ENCODE measurements around the gene UGT1A7.

UGT1A7 gene

GRCh38 chr2:233692648-233693047, 10.9 kb downstream of the UGT1A7 start, which contains the start of gene UGT1A6:
Gene UGT1A6 (plus strand): TSS chr2:233692890. CDS start chr2:233693005, 115 bp downstream.
- H3K36me3 ChIP-seq (replicated peaks; ENCODE audit: low read depth, low read length) = no peaks in the 10 kb centered on the region
- TF ChIP-seq CTCF (IDR thresholded peaks at IDR 0.05; ENCODE audit: low read depth, low read length) = no peak
- TF ChIP-seq EZH2phosphoT487 (IDR thresholded peaks at IDR 0.05; ENCODE audit: low read depth) = no peak
- no peaks in the 10 kb centered on the region for H3K4me1 ChIP-seq (ENCODE audit: low read length)
- no peak within 1 kb of the TSS for H3K4me3 ChIP-seq (ENCODE audit: low read length)
- H3K9ac ChIP-seq (ENCODE audit: low read length) = no peak within 1 kb of the TSS
- H3K27me3 ChIP-seq (ENCODE audit: low read depth, low read length) = no peaks in the 10 kb centered on the region
- H2AFZ ChIP-seq (ENCODE audit: low read depth, low read length) = no peak within 1 kb of the TSS
- no peaks in the 10 kb centered on the region for H3K9me3 ChIP-seq (ENCODE audit: insufficient read depth, low read length)
- no peak within 1 kb of the TSS for H3K4me2 ChIP-seq (ENCODE audit: low read length)
- no peaks in the 10 kb centered on the region for H3K79me2 ChIP-seq (ENCODE audit: low read length)
- no peak within 1 kb of the TSS for H3K27ac ChIP-seq (ENCODE audit: low read length)
- no peaks in the 10 kb centered on the region for H4K20me1 ChIP-seq (ENCODE audit: insufficient read depth, low read length)

DNA sequence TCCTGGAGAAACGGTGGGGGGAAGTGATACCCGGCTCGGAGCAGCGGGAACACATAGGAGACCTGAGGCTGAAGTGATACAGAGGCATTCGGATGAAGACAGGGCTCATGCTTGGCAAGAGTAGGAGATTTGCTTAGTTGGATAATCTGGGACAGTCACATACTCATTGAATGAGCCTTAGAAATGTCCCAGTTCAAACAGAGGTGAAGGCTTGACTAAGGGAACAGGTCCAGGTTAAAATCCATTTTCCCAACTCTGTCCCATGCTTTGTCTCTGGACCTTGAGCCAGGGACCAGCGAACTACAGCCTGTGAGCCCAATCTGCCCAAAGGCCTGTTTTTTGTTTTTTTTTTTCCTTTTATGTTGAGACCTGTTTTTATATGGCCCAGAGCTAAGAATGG, 12.3 kb downstream of the UGT1A7 start:
- Histone ChIP-seq H3K36me3 (replicated peaks; ENCODE audit: low read depth, low read length) (no peaks in the 10 kb centered on the region), H3K9me3 (ENCODE audit: insufficient read depth, low read length) (no peaks in the 10 kb centered on the region), H3K79me2 (ENCODE audit: low read length) (no peaks in the 10 kb centered on the region), H3K4me3 (ENCODE audit: low read length) (no peak overlapping the region), H4K20me1 (ENCODE audit: insufficient read depth, low read length) (no peaks in the 10 kb centered on the region), H3K4me1 (ENCODE audit: low read length) (no peaks in the 10 kb centered on the region), H3K4me2 (ENCODE audit: low read length) (no peak overlapping the region), H3K27ac (ENCODE audit: low read length) (no peak overlapping the region), H3K27me3 (ENCODE audit: low read depth, low read length) (no peaks in the 10 kb centered on the region), H2AFZ (ENCODE audit: low read depth, low read length) (no peak overlapping the region), H3K9ac (ENCODE audit: low read length) (no peak overlapping the region)
- no peak for TF ChIP-seq CTCF (IDR thresholded peaks at IDR 0.05; ENCODE audit: low read depth, low read length)
- no peak for TF ChIP-seq EZH2phosphoT487 (IDR thresholded peaks at IDR 0.05; ENCODE audit: low read depth)

- Histone ChIP-seq H3K4me3 (ENCODE audit: low read length) (no peak overlapping the region), H3K36me3 (replicated peaks; ENCODE audit: low read depth, low read length) (no peaks in the 10 kb centered on the region), H3K9me3 (ENCODE audit: insufficient read depth, low read length) (no peaks in the 10 kb centered on the region), H3K79me2 (ENCODE audit: low read length) (no peaks in the 10 kb centered on the region), H3K4me1 (ENCODE audit: low read length) (no peaks in the 10 kb centered on the region), H3K4me2 (ENCODE audit: low read length) (no peak overlapping the region), H2AFZ (ENCODE audit: low read depth, low read length) (no peak overlapping the region), H4K20me1 (ENCODE audit: insufficient read depth, low read length) (no peaks in the 10 kb centered on the region), H3K27ac (ENCODE audit: low read length) (no peak overlapping the region), H3K9ac (ENCODE audit: low read length) (no peak overlapping the region), H3K27me3 (ENCODE audit: low read depth, low read length) (no peaks in the 10 kb centered on the region)
- TF ChIP-seq CTCF (IDR thresholded peaks at IDR 0.05; ENCODE audit: low read depth, low read length) (no peak), EZH2phosphoT487 (IDR thresholded peaks at IDR 0.05; ENCODE audit: low read depth) (no peak)
Observed at GRCh38 chr2:233698740-233699139, 17.0 kb downstream of the UGT1A7 start.

DNA sequence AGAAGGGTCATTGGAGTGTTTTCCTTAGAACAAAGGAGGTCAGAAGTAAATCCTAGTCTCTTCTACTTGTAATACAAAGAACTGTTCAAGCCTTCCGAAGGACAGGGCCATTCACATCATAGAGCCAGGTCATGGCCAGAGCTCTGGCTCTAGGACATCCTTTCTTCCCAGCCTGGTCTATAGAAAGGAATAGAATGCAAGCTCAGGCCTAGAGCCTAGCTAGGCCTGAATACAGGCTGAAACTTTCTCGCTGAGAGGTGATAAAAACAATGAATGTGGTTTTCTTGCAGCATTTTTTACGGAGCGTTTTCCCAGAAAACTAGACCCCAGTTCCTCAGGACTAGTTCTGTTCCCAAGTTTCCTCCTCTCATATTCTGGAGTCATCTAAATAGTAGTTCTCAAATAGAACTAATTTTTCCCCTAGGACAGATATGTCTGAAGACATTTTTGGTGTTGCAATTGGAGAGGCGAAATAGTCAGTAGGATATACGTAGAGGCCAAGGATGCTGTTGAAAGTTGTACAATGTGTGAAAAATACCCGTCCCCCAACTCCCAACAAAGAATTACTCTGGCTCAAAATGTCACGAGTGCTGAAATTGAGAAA, 17.8 kb downstream of the UGT1A7 start:
- no peak for TF ChIP-seq CTCF (IDR thresholded peaks at IDR 0.05; ENCODE audit: low read depth, low read length)
- TF ChIP-seq EZH2phosphoT487 (IDR thresholded peaks at IDR 0.05; ENCODE audit: low read depth) = no peak
- H3K4me2 ChIP-seq (ENCODE audit: low read length) = no peak overlapping the region
- H3K9ac ChIP-seq (ENCODE audit: low read length) = no peak overlapping the region
- H3K9me3 ChIP-seq (ENCODE audit: insufficient read depth, low read length) = no peaks in the 10 kb centered on the region
- no peaks in the 10 kb centered on the region for H4K20me1 ChIP-seq (ENCODE audit: insufficient read depth, low read length)
- H2AFZ ChIP-seq (ENCODE audit: low read depth, low read length) = no peak overlapping the region
- H3K27ac ChIP-seq (ENCODE audit: low read length) = no peak overlapping the region
- H3K4me3 ChIP-seq (ENCODE audit: low read length) = no peak overlapping the region
- no peaks in the 10 kb centered on the region for H3K27me3 ChIP-seq (ENCODE audit: low read depth, low read length)
- no peaks in the 10 kb centered on the region for H3K36me3 ChIP-seq (replicated peaks; ENCODE audit: low read depth, low read length)
- H3K79me2 ChIP-seq (ENCODE audit: low read length) = no peaks in the 10 kb centered on the region
- no peaks in the 10 kb centered on the region for H3K4me1 ChIP-seq (ENCODE audit: low read length)
